Measurements from ENCODE around the gene RPL10L.

The RPL10L gene

GRCh38 chr14:46651526-46652144 is at the start of gene RPL10L:
Gene RPL10L, minus strand, starts transcription at chr14:46651781. Its CDS starts 45 bp downstream, at chr14:46651736.
- no peak for DNase-seq

- DNase-seq: no peak
Observed at GRCh38 chr14:46691819-46692218, 40.2 kb upstream of the RPL10L start.

- DNase-seq: no peak
Observed at GRCh38 chr14:46686652-46687051, 35.1 kb upstream of the RPL10L start.

DNA sequence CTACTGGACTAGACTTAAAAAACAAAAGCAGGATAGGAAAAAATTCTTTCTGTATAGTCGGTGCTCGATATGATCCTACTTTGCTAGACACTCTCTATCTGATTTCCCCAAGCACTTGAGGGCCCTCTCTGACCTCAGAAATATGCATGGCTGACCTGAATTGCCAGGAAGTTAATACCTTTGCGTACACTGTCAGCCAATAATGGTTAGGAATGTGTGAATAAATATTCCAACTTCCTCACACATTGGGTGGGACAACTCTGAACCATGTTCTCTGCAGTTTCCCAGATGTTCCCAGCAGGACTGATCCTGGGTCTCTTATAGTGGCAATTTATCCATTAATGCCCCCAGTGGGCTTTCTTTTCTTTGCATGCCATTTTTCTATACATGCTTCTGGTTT is 20.5 kb upstream of the RPL10L start:
- DNase-seq: no peak

GRCh38 chr14:46663382-46663781 is 11.8 kb upstream of the RPL10L start:
- DNase-seq: no peak

- DNase-seq: no peak
Observed at GRCh38 chr14:46661728-46662127, 10.1 kb upstream of the RPL10L start.

- no peak for DNase-seq
Observed at GRCh38 chr14:46653031-46653755, 1.6 kb upstream of the RPL10L start.

GRCh38 chr14:46646796-46647195 is 4.8 kb downstream of the RPL10L start:
- DNase-seq: no peak

GRCh38 chr14:46626876-46627275 is 24.7 kb downstream of the RPL10L start:
- DNase-seq: no peak
